GM12892 (cell line): ENCODE data around the gene PTTG1.
A peak's percentile ranks its signal among the peaks of the same experiment; 100 is the strongest.

Source experiments
- POLR2A ChIP-seq: IDR thresholded peaks from 2 replicates; pipeline ENCODE4 v1.6.1; 2011; ENCODE audit warnings: low read depth, low read length, control low read depth
- TAF1 ChIP-seq: IDR thresholded peaks from 2 replicates; pipeline ENCODE4 v1.6.1; 2011; ENCODE audit warnings: low read depth, mild to moderate bottlenecking, control low read depth, low read length, borderline replicate concordance

- peak; percentile 86 for TF ChIP-seq POLR2A
- no peak for TF ChIP-seq TAF1
Observed at GRCh38 chr5:160399402-160400353, 22.0 kb upstream of the PTTG1 start, which contains the start of gene FAM200C.
